Thymus (tissue), 11 donors: ENCODE results near the gene NCKIPSD. TPM values are rescaled to one million over a fixed set of nuclear protein-coding genes. Genes with fewer than 3 reads are reported as not detected.

ENCODE experiments used
- DNase-seq, 9 donors: peaks; one replicate each; pipeline ENCODE4 v3.0.0-alpha.2; 2013; ENCODE audit warnings: low spot score in 9 of 9, low read depth in 6 of 9, missing footprints in 1 of 9
- H3K27ac ChIP-seq, 2 donors: one replicate each; pipeline ENCODE4 v1.5.1; 2013; ENCODE audit warnings: control low read depth in 1 of 2, low read depth in 1 of 2, low read length in 1 of 2, mild to moderate bottlenecking in 1 of 2, moderate library complexity in 1 of 2
- H3K27me3 ChIP-seq, 2 donors: one replicate each; pipeline ENCODE4 v1.5.1; 2013; ENCODE audit warnings: low read length in 1 of 2; ENCODE audit not compliant: control insufficient read depth in 2 of 2, insufficient read depth in 1 of 2
- H3K36me3 ChIP-seq, 2 donors: one replicate each; pipeline ENCODE4 v1.5.1; 2013; ENCODE audit warnings: low read length in 1 of 2, mild to moderate bottlenecking in 1 of 2, moderate library complexity in 1 of 2; ENCODE audit not compliant: control insufficient read depth in 2 of 2, insufficient read depth in 2 of 2
- H3K4me1 ChIP-seq, 2 donors: one replicate each; pipeline ENCODE4 v1.5.1; 2013; ENCODE audit warnings: low read length in 2 of 2; ENCODE audit not compliant: control insufficient read depth in 2 of 2, insufficient read depth in 2 of 2
- H3K4me3 ChIP-seq, 2 donors: one replicate each; pipeline ENCODE4 v1.5.1; 2013; ENCODE audit warnings: low read length in 2 of 2, control low read depth in 1 of 2, mild to moderate bottlenecking in 1 of 2
- H3K9me3 ChIP-seq, 2 donors: one replicate each; pipeline ENCODE4 v1.5.1; 2013; ENCODE audit warnings: low read length in 1 of 2, mild to moderate bottlenecking in 1 of 2; ENCODE audit not compliant: control insufficient read depth in 2 of 2, insufficient read depth in 1 of 2
- WGBS: extraction: QIAGEN DNeasy Blood & Tissue Kit; methylation state at CpG from one replicate; pipeline ENCODE4 v1.1.7; 2013; 5-methylcytosine and 5-hydroxymethylcytosine counted together
- polyA plus RNA-seq: library from polyadenylated mRNA; stranded (reverse); fragments of 200-250 nt; gene quantifications from one replicate; pipeline ENCODE4 v1.2.3, GENCODE V29; 2013
- total RNA-seq: library from RNA; stranded (reverse); fragments of 120-200 nt; gene quantifications from one replicate; pipeline ENCODE4 v1.2.4, GENCODE V29; 2013
- donor health status: healthy.

Gene NCKIPSD
- total and polyA plus RNA-seq, 2 donors = 7.0 to 8.8 TPM

- H3K4me1 ChIP-seq = peaks cover 15 to 27% of the 10 kb centered on the region in 2 donors
- H3K27me3 ChIP-seq = peaks cover 13 to 67% of the 10 kb centered on the region in 2 donors
- peak in 3 of 9 donors; percentile 23 to 26 (median 26) for DNase-seq
- peaks cover 1 to 8% of the 10 kb centered on the region in 2 donors for H3K9me3 ChIP-seq
- peak overlapping the region in 1 of 2 donors; percentile 26 for H3K27ac ChIP-seq
- peak overlapping the region; percentile 46 to 74 for H3K4me3 ChIP-seq
- WGBS = 60% methylated on average over 45 of the region's 45 CpGs
- no peaks in the 10 kb centered on the region for H3K36me3 ChIP-seq
Measured at GRCh38 chr3:48656841-48657281, 28.9 kb downstream of the NCKIPSD start.

DNA sequence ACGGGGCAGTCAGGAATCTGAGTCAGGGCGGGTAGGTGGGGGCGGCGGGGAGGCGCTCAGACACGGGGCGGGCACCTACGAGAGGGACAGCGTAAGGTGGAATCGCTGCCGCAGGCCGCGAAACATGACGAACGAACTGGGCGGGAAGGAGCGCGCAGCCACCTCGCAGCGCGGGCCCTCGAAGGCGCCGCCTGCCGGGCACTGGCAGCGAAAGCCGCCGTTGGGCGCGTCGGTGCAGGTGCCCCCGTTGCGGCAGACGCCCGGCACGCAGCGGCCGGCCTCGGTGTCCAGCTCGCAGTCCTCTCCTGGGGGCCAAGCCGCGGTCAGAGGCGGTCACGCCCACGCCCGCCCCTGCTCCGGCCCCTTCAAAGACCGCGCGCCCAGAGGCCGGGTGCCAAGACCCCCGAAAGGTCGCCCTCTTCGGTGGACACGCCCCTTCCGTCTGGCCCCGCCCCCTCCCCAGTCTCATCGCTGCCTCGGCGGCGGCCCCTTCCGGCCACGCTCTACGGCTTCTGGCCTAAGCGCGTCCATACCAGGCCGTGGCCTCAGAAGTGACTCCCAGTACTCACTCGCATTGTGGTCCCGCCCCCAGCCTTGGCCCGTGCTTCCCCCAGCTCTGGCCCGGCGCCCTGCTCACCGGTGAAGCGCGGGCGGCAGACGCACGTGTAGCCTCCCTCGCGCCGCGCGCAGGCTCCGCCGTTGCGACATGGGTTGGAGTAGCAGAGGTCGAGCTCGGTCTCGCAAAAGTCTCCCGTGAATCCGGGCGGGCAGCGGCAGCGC, 29.5 kb downstream of the NCKIPSD start:
- Histone ChIP-seq H3K4me1 (peaks cover 10 to 23% of the 10 kb centered on the region in 2 donors), H3K27ac (peak overlapping the region; percentile 26 to 64), H3K9me3 (peaks cover 0 to 5% of the 10 kb centered on the region in 2 donors), H3K36me3 (no peaks in the 10 kb centered on the region), H3K27me3 (peaks cover 10 to 61% of the 10 kb centered on the region in 2 donors), H3K4me3 (peak overlapping the region; percentile 46 to 74)
- DNase-seq = peak in 7 of 9 donors; percentile 61 to 88 (median 74)
- 4% methylated on average over 94 of the region's 94 CpGs for WGBS

GRCh38 chr3:48655606-48656005, 30.1 kb downstream of the NCKIPSD start:
- H3K27ac ChIP-seq = peak overlapping the region in 1 of 2 donors; percentile 64
- peak in 3 of 9 donors; percentile 6 to 49 (median 22) for DNase-seq
- H3K4me1 ChIP-seq = peaks cover 7 to 18% of the 10 kb centered on the region in 2 donors
- H3K27me3 ChIP-seq = peaks cover 5 to 55% of the 10 kb centered on the region in 2 donors
- WGBS = 11% methylated on average over 30 of the region's 30 CpGs
- H3K9me3 ChIP-seq = peaks cover 0 to under 1% of the 10 kb centered on the region in 2 donors
- H3K4me3 ChIP-seq = peak overlapping the region; percentile 26 to 74
- H3K36me3 ChIP-seq = no peaks in the 10 kb centered on the region

- Histone ChIP-seq H3K9me3 (no peaks in the 10 kb centered on the region), H3K27ac (no peak overlapping the region), H3K27me3 (peaks cover 4 to 49% of the 10 kb centered on the region in 2 donors), H3K4me1 (peaks cover 7 to 18% of the 10 kb centered on the region in 2 donors), H3K4me3 (no peak overlapping the region), H3K36me3 (no peaks in the 10 kb centered on the region)
- DNase-seq = no peak
- WGBS = 95% methylated on average over 12 of the region's 12 CpGs
Measured at GRCh38 chr3:48655063-48655462, 30.7 kb downstream of the NCKIPSD start.

DNA sequence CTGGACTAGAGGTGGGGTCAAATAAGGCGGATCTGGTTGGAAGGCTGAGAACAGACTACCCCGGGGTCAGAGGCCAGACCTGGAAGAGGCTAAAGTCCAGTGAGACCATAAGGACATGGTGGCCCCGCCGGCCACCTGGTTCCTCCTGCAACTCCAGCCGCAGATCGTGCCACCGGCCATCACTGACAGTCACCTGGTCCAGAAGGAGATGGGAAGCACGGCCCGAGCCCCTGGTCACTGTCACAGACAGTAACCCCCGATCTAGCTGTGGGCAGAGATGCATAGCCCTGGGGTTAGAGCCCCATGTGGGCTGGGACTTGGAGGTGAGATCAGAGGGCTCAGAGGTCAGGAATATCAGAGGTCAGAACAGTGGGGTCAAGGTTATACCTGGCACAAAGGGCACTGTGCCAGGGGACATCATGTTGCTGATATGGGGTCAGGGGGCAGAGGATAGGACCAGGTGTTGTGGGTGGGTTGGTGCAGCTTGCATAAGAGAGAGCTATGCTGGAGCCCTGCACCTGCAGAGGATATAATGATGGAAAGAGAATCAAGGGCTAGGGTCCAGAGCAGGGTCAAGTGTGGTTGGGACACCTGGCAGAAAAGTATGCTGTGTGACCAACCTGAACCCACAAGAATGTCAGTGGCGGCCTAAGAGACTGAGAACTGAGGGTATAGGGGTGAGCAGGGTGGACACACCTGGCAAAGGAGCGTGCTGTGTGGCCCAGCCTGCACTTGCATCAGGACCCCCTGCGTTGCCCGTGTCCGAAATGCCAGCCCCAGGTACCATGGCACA, 32.6 kb downstream of the NCKIPSD start:
- H3K4me1 ChIP-seq = peaks cover 7 to 18% of the 10 kb centered on the region in 2 donors
- H3K9me3 ChIP-seq = no peaks in the 10 kb centered on the region
- H3K4me3 ChIP-seq = no peak overlapping the region
- no peaks in the 10 kb centered on the region for H3K36me3 ChIP-seq
- DNase-seq = no peak
- no peak overlapping the region for H3K27ac ChIP-seq
- WGBS = 97% methylated on average over 15 of the region's 15 CpGs
- H3K27me3 ChIP-seq = peaks cover 2 to 30% of the 10 kb centered on the region in 2 donors

DNA sequence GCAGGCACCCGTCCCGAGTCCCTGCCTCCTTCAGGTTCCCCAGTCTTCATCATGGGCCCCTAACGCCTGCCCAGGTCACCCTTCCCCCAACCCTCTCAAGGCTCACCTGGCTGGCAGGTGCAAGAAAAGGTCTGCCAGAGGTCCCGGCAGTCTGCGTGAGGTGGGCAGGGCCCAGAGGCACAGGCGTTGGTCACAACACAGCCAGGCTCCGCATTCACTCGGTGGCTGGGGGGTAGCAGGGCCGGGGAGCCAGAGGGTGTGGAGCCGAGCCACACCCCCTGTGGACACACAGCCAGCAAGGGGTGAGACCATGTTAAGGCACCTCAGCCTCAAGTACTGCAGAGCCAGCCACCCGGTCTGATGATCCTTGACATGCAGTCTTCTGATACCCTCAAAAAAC, 33.9 kb downstream of the NCKIPSD start:
- 95% methylated on average over 11 of the region's 11 CpGs for WGBS
- no peak overlapping the region for H3K4me3 ChIP-seq
- no peak for DNase-seq
- no peaks in the 10 kb centered on the region for H3K36me3 ChIP-seq
- H3K9me3 ChIP-seq = no peaks in the 10 kb centered on the region
- no peak overlapping the region for H3K27ac ChIP-seq
- H3K27me3 ChIP-seq = peaks cover 2 to 16% of the 10 kb centered on the region in 2 donors
- peaks cover 7 to 13% of the 10 kb centered on the region in 2 donors for H3K4me1 ChIP-seq

DNA sequence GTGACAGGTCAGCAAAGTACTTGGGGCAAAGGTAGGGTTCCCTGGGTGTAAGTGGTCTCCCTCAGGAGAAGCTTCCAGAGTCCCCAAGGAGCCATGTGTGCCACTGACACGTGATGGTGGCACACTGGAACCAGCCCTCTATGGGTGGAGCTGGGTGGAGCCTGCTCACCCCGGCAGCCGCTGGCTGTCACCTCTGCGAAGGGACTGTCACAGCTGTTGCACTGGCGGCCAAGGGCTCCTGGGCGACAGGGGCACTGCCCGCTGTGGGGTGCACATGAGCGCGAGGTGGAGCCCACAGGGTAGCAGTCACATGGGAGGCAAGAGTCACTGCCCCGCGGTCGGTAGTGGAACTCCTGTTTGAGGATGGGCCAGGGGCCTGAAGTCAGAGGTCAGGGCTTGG, 35.0 kb downstream of the NCKIPSD start:
- Histone ChIP-seq H3K27me3 (peaks cover 2 to 10% of the 10 kb centered on the region in 2 donors), H3K27ac (no peak overlapping the region), H3K36me3 (no peaks in the 10 kb centered on the region), H3K9me3 (no peaks in the 10 kb centered on the region), H3K4me1 (peaks cover 5 to 6% of the 10 kb centered on the region in 2 donors), H3K4me3 (no peak overlapping the region)
- WGBS = 93% methylated on average over 12 of the region's 12 CpGs
- DNase-seq = no peak

- no peaks in the 10 kb centered on the region for H3K9me3 ChIP-seq
- no peak overlapping the region for H3K4me3 ChIP-seq
- H3K36me3 ChIP-seq = no peaks in the 10 kb centered on the region
- no peak overlapping the region for H3K27ac ChIP-seq
- no peak for DNase-seq
- 94% methylated on average over 15 of the region's 15 CpGs for WGBS
- H3K4me1 ChIP-seq = no peaks in the 10 kb centered on the region
- no peaks in the 10 kb centered on the region for H3K27me3 ChIP-seq
Measured at GRCh38 chr3:48648188-48648850, 37.4 kb downstream of the NCKIPSD start.
